Measurements from ENCODE around the gene USP9Y.

USP9Y gene

GRCh38 chrY:12756021-12756420, 55.0 kb downstream of the USP9Y start:
- Histone ChIP-seq H3K27me3 (replicated peaks; ENCODE audit: control insufficient read depth, insufficient read depth, low read length, poor library complexity, severe bottlenecking) (no peaks in the 10 kb centered on the region), H3K36me3 (ENCODE audit: control insufficient read depth, insufficient read depth, low read length) (no peaks in the 10 kb centered on the region), H3K4me3 (ENCODE audit: insufficient read depth, low read depth, low read length, poor library complexity, severe bottlenecking) (no peak overlapping the region), H3K4me1 (ENCODE audit: control insufficient read depth, insufficient read depth, low read length, poor library complexity, severe bottlenecking) (no peaks in the 10 kb centered on the region), H3K27ac (ENCODE audit: insufficient read depth, low read length, poor library complexity, severe bottlenecking) (no peak overlapping the region), H3K9me3 (ENCODE audit: control insufficient read depth, low read length) (no peaks in the 10 kb centered on the region)
- no peak for DNase-seq

- H3K4me1 ChIP-seq (ENCODE audit: control insufficient read depth, insufficient read depth, low read length, poor library complexity, severe bottlenecking) = no peaks in the 10 kb centered on the region
- no peaks in the 10 kb centered on the region for H3K27me3 ChIP-seq (replicated peaks; ENCODE audit: control insufficient read depth, insufficient read depth, low read length, poor library complexity, severe bottlenecking)
- no peaks in the 10 kb centered on the region for H3K9me3 ChIP-seq (ENCODE audit: control insufficient read depth, low read length)
- no peaks in the 10 kb centered on the region for H3K36me3 ChIP-seq (ENCODE audit: control insufficient read depth, insufficient read depth, low read length)
- no peak overlapping the region for H3K27ac ChIP-seq (ENCODE audit: insufficient read depth, low read length, poor library complexity, severe bottlenecking)
- H3K4me3 ChIP-seq (ENCODE audit: insufficient read depth, low read depth, low read length, poor library complexity, severe bottlenecking) = no peak overlapping the region
- DNase-seq = no peak
Observed at GRCh38 chrY:12765976-12766375, 64.9 kb downstream of the USP9Y start.

GRCh38 chrY:12784521-12784920, 83.5 kb downstream of the USP9Y start:
- Histone ChIP-seq H3K9me3 (ENCODE audit: control insufficient read depth, low read length) (no peaks in the 10 kb centered on the region), H3K4me1 (ENCODE audit: control insufficient read depth, insufficient read depth, low read length, poor library complexity, severe bottlenecking) (no peaks in the 10 kb centered on the region), H3K27ac (ENCODE audit: insufficient read depth, low read length, poor library complexity, severe bottlenecking) (no peak overlapping the region), H3K4me3 (ENCODE audit: insufficient read depth, low read depth, low read length, poor library complexity, severe bottlenecking) (no peak overlapping the region), H3K27me3 (replicated peaks; ENCODE audit: control insufficient read depth, insufficient read depth, low read length, poor library complexity, severe bottlenecking) (no peaks in the 10 kb centered on the region), H3K36me3 (ENCODE audit: control insufficient read depth, insufficient read depth, low read length) (no peaks in the 10 kb centered on the region)
- no peak for DNase-seq

- H3K27me3 ChIP-seq (replicated peaks; ENCODE audit: control insufficient read depth, insufficient read depth, low read length, poor library complexity, severe bottlenecking) = no peaks in the 10 kb centered on the region
- H3K4me3 ChIP-seq (ENCODE audit: insufficient read depth, low read depth, low read length, poor library complexity, severe bottlenecking) = no peak overlapping the region
- no peak for DNase-seq
Observed at GRCh38 chrY:12793999-12794398, 93.0 kb downstream of the USP9Y start.

GRCh38 chrY:12808046-12808445, 107.0 kb downstream of the USP9Y start:
- H3K27me3 ChIP-seq (replicated peaks; ENCODE audit: control insufficient read depth, insufficient read depth, low read length, poor library complexity, severe bottlenecking) = no peaks in the 10 kb centered on the region
- no peak overlapping the region for H3K4me3 ChIP-seq (ENCODE audit: insufficient read depth, low read depth, low read length, poor library complexity, severe bottlenecking)
- no peaks in the 10 kb centered on the region for H3K36me3 ChIP-seq (ENCODE audit: control insufficient read depth, insufficient read depth, low read length)
- H3K4me1 ChIP-seq (ENCODE audit: control insufficient read depth, insufficient read depth, low read length, poor library complexity, severe bottlenecking) = no peaks in the 10 kb centered on the region
- H3K27ac ChIP-seq (ENCODE audit: insufficient read depth, low read length, poor library complexity, severe bottlenecking) = no peak overlapping the region
- no peaks in the 10 kb centered on the region for H3K9me3 ChIP-seq (ENCODE audit: control insufficient read depth, low read length)
- no peak for DNase-seq

More at GRCh38 chrY:12793999-12794398, 93.0 kb downstream of the USP9Y start:
- Histone ChIP-seq H3K9me3 (ENCODE audit: control insufficient read depth, low read length) (no peaks in the 10 kb centered on the region), H3K36me3 (ENCODE audit: control insufficient read depth, insufficient read depth, low read length) (no peaks in the 10 kb centered on the region), H3K27ac (ENCODE audit: insufficient read depth, low read length, poor library complexity, severe bottlenecking) (no peak overlapping the region), H3K4me1 (ENCODE audit: control insufficient read depth, insufficient read depth, low read length, poor library complexity, severe bottlenecking) (no peaks in the 10 kb centered on the region)

GRCh38 chrY:12809034-12809433, 108.0 kb downstream of the USP9Y start:
- no peaks in the 10 kb centered on the region for H3K27me3 ChIP-seq (replicated peaks; ENCODE audit: control insufficient read depth, insufficient read depth, low read length, poor library complexity, severe bottlenecking)
- H3K9me3 ChIP-seq (ENCODE audit: control insufficient read depth, low read length) = no peaks in the 10 kb centered on the region
- no peak for DNase-seq
- H3K4me3 ChIP-seq (ENCODE audit: insufficient read depth, low read depth, low read length, poor library complexity, severe bottlenecking) = no peak overlapping the region
- H3K36me3 ChIP-seq (ENCODE audit: control insufficient read depth, insufficient read depth, low read length) = no peaks in the 10 kb centered on the region
- H3K4me1 ChIP-seq (ENCODE audit: control insufficient read depth, insufficient read depth, low read length, poor library complexity, severe bottlenecking) = no peaks in the 10 kb centered on the region
- H3K27ac ChIP-seq (ENCODE audit: insufficient read depth, low read length, poor library complexity, severe bottlenecking) = no peak overlapping the region

GRCh38 chrY:12823408-12823807, 122.4 kb downstream of the USP9Y start:
- Histone ChIP-seq H3K36me3 (ENCODE audit: control insufficient read depth, insufficient read depth, low read length) (no peaks in the 10 kb centered on the region), H3K4me1 (ENCODE audit: control insufficient read depth, insufficient read depth, low read length, poor library complexity, severe bottlenecking) (no peaks in the 10 kb centered on the region), H3K9me3 (ENCODE audit: control insufficient read depth, low read length) (no peaks in the 10 kb centered on the region), H3K4me3 (ENCODE audit: insufficient read depth, low read depth, low read length, poor library complexity, severe bottlenecking) (no peak overlapping the region), H3K27me3 (replicated peaks; ENCODE audit: control insufficient read depth, insufficient read depth, low read length, poor library complexity, severe bottlenecking) (no peaks in the 10 kb centered on the region), H3K27ac (ENCODE audit: insufficient read depth, low read length, poor library complexity, severe bottlenecking) (no peak overlapping the region)
- no peak for DNase-seq

- H3K27ac ChIP-seq (ENCODE audit: insufficient read depth, low read length, poor library complexity, severe bottlenecking) = no peak overlapping the region
- no peaks in the 10 kb centered on the region for H3K9me3 ChIP-seq (ENCODE audit: control insufficient read depth, low read length)
- H3K27me3 ChIP-seq (replicated peaks; ENCODE audit: control insufficient read depth, insufficient read depth, low read length, poor library complexity, severe bottlenecking) = no peaks in the 10 kb centered on the region
- H3K4me3 ChIP-seq (ENCODE audit: insufficient read depth, low read depth, low read length, poor library complexity, severe bottlenecking) = no peak overlapping the region
- no peaks in the 10 kb centered on the region for H3K36me3 ChIP-seq (ENCODE audit: control insufficient read depth, insufficient read depth, low read length)
- DNase-seq = no peak
- H3K4me1 ChIP-seq (ENCODE audit: control insufficient read depth, insufficient read depth, low read length, poor library complexity, severe bottlenecking) = no peaks in the 10 kb centered on the region
Observed at GRCh38 chrY:12826791-12827190, 125.8 kb downstream of the USP9Y start.

GRCh38 chrY:12833284-12833683, 132.3 kb downstream of the USP9Y start:
- no peak overlapping the region for H3K27ac ChIP-seq (ENCODE audit: insufficient read depth, low read length, poor library complexity, severe bottlenecking)
- H3K4me3 ChIP-seq (ENCODE audit: insufficient read depth, low read depth, low read length, poor library complexity, severe bottlenecking) = no peak overlapping the region
- H3K36me3 ChIP-seq (ENCODE audit: control insufficient read depth, insufficient read depth, low read length) = no peaks in the 10 kb centered on the region
- no peaks in the 10 kb centered on the region for H3K27me3 ChIP-seq (replicated peaks; ENCODE audit: control insufficient read depth, insufficient read depth, low read length, poor library complexity, severe bottlenecking)
- no peak for DNase-seq
- H3K4me1 ChIP-seq (ENCODE audit: control insufficient read depth, insufficient read depth, low read length, poor library complexity, severe bottlenecking) = no peaks in the 10 kb centered on the region
- no peaks in the 10 kb centered on the region for H3K9me3 ChIP-seq (ENCODE audit: control insufficient read depth, low read length)

GRCh38 chrY:12837550-12837949, 136.5 kb downstream of the USP9Y start:
- Histone ChIP-seq H3K27me3 (replicated peaks; ENCODE audit: control insufficient read depth, insufficient read depth, low read length, poor library complexity, severe bottlenecking) (no peaks in the 10 kb centered on the region), H3K4me3 (ENCODE audit: insufficient read depth, low read depth, low read length, poor library complexity, severe bottlenecking) (no peak overlapping the region), H3K27ac (ENCODE audit: insufficient read depth, low read length, poor library complexity, severe bottlenecking) (no peak overlapping the region), H3K9me3 (ENCODE audit: control insufficient read depth, low read length) (no peaks in the 10 kb centered on the region), H3K4me1 (ENCODE audit: control insufficient read depth, insufficient read depth, low read length, poor library complexity, severe bottlenecking) (no peaks in the 10 kb centered on the region), H3K36me3 (ENCODE audit: control insufficient read depth, insufficient read depth, low read length) (no peaks in the 10 kb centered on the region)
- DNase-seq = no peak

GRCh38 chrY:12841368-12841767, 140.3 kb downstream of the USP9Y start:
- no peak overlapping the region for H3K4me3 ChIP-seq (ENCODE audit: insufficient read depth, low read depth, low read length, poor library complexity, severe bottlenecking)
- no peak overlapping the region for H3K27ac ChIP-seq (ENCODE audit: insufficient read depth, low read length, poor library complexity, severe bottlenecking)
- DNase-seq = no peak
- no peaks in the 10 kb centered on the region for H3K27me3 ChIP-seq (replicated peaks; ENCODE audit: control insufficient read depth, insufficient read depth, low read length, poor library complexity, severe bottlenecking)
- no peaks in the 10 kb centered on the region for H3K4me1 ChIP-seq (ENCODE audit: control insufficient read depth, insufficient read depth, low read length, poor library complexity, severe bottlenecking)
- H3K9me3 ChIP-seq (ENCODE audit: control insufficient read depth, low read length) = no peaks in the 10 kb centered on the region
- no peaks in the 10 kb centered on the region for H3K36me3 ChIP-seq (ENCODE audit: control insufficient read depth, insufficient read depth, low read length)

Data from effector memory CD4-positive, alpha-beta T cell (primary cell).